ENCODE results near the gene BTF3L4.

- no peak for TF ChIP-seq CTCF (IDR thresholded peaks at IDR 0.05; ENCODE audit: borderline replicate concordance, extremely low read depth, low read length, poor library complexity, severe bottlenecking)
- TF ChIP-seq EZH2 (IDR thresholded peaks at IDR 0.05; ENCODE audit: borderline replicate concordance, low read depth, low read length, severe bottlenecking), result no peak
Measured at GRCh38 chr1:52053862-52054261, 2.2 kb upstream of the BTF3L4 start.

Measured in DND-41 (cell line).